Endothelial cell of umbilical vein (primary cell): ENCODE data around the gene GAN. TPM values are rescaled to one million over a fixed set of nuclear protein-coding genes. Genes with fewer than 3 reads are reported as not detected.

Experiments
- BruUV-seq: library from RNA; stranded (reverse); fragments of 400-500 nt; replicated peaks from 2 replicates; lab custom pipeline; 2021; lab: Mats Ljungman, UMichigan
- CTCF ChIA-PET: fragments of 300-600, 350-600 bp; sonication (Branson Sonifier 250); formaldehyde crosslinking; loops from one replicate; lab custom pipeline; 2021; ENCODE audit warnings: antibody characterized with exemption, inconsistent platforms; lab: Charles Lee
- POLR2A ChIA-PET: fragments of 300-600, 350-600 bp; sonication (Branson Sonifier 250); formaldehyde crosslinking; loops from one replicate; lab custom pipeline; 2021; ENCODE audit warnings: antibody characterized with exemption, inconsistent platforms; lab: Charles Lee
- DNase-seq: peaks from one replicate; pipeline ENCODE4 v3.0.0-alpha.2; 2011; ENCODE audit warnings: low read depth, low spot score
- FAIRE-seq: peaks from 2 replicates; lab custom pipeline; 2011; peaks lifted over from hg19 to GRCh38; lab: Jason Lieb, UNC
- H2AFZ ChIP-seq: 2 replicates; pipeline ENCODE4 v1.6.0; 2012; ENCODE audit warnings: low read depth, low read length, control low read depth, inconsistent platforms
- H3K27ac ChIP-seq: 2 replicates; pipeline ENCODE4 v1.5.1; 2011; ENCODE audit warnings: low read depth, mild to moderate bottlenecking, control low read depth, low read length, moderate library complexity; ENCODE audit not compliant: insufficient read depth
- H3K27me3 ChIP-seq, 2 experiments: 2 replicates each; pipeline versions ENCODE4 v1.6.0 to v1.6.1; 2011; ENCODE audit warnings: low read length in 2 of 2, mixed read lengths in 1 of 2; ENCODE audit not compliant: control insufficient read depth in 2 of 2, insufficient read depth in 2 of 2
- H3K36me3 ChIP-seq, 2 experiments: 2 replicates in 1 of 2; 3 replicates in 1 of 2; pipeline ENCODE4 v1.5.1; 2011; ENCODE audit warnings: low read length in 2 of 2, mild to moderate bottlenecking in 1 of 2, moderate library complexity in 1 of 2; ENCODE audit not compliant: control insufficient read depth in 2 of 2, insufficient read depth in 2 of 2; ENCODE audit errors: extremely low read depth in 1 of 2
- H3K4me1 ChIP-seq: 3 replicates; pipeline ENCODE4 v1.5.1; 2011; ENCODE audit warnings: mild to moderate bottlenecking, low read length; ENCODE audit not compliant: control insufficient read depth, insufficient read depth; ENCODE audit errors: extremely low read depth
- H3K4me2 ChIP-seq: 2 replicates; pipeline ENCODE4 v1.6.1; 2011; ENCODE audit warnings: low read length, control low read depth, mixed read lengths; ENCODE audit not compliant: insufficient read depth
- H3K4me3 ChIP-seq, 3 experiments: fragments of 200-600 bp in 1 of 3; sonication (generic), shearing (Covaris generic) in 1 of 3; replicated peaks in 1 of 3; 2 replicates each; pipeline ENCODE4 v1.5.1; 2011 to 2016; ENCODE audit warnings: control low read depth in 3 of 3, low read length in 3 of 3, mild to moderate bottlenecking in 2 of 3, inconsistent platforms in 1 of 3, low read depth in 1 of 3, moderate library complexity in 1 of 3; ENCODE audit not compliant: insufficient read depth in 1 of 3
- H3K79me2 ChIP-seq: 2 replicates; pipeline ENCODE4 v1.6.0; 2012; ENCODE audit warnings: low read length, inconsistent platforms; ENCODE audit not compliant: control insufficient read depth, insufficient read depth
- H3K9ac ChIP-seq: replicated peaks from 2 replicates; pipeline ENCODE3; 2011; ENCODE audit warnings: low read length, control low read depth; ENCODE audit not compliant: insufficient read depth; ENCODE audit errors: extremely low read depth
- H3K9me1 ChIP-seq: replicated peaks from 3 replicates; pipeline ENCODE4 v1.6.0; 2011; ENCODE audit warnings: mild to moderate bottlenecking, low read length; ENCODE audit not compliant: control insufficient read depth, insufficient read depth; ENCODE audit errors: extremely low read depth
- H3K9me3 ChIP-seq: replicated peaks from 2 replicates; pipeline ENCODE4 v1.5.1; 2012; ENCODE audit warnings: low read length, inconsistent platforms; ENCODE audit not compliant: control insufficient read depth, insufficient read depth
- H4K20me1 ChIP-seq: replicated peaks from 2 replicates; pipeline ENCODE3; 2011; ENCODE audit warnings: mild to moderate bottlenecking, low read length; ENCODE audit not compliant: control insufficient read depth, insufficient read depth; ENCODE audit errors: extremely low read depth
- CTCF ChIP-seq, 2 donors: IDR thresholded peaks; 1 replicate in 1 of 2; 2 replicates in 1 of 2; pipeline ENCODE4 v1.5.1; 2011; ENCODE audit warnings: low read length in 2 of 2, mild to moderate bottlenecking in 2 of 2, moderate library complexity in 2 of 2, control low read depth in 1 of 2, inconsistent platforms in 1 of 2, low read depth in 1 of 2; ENCODE audit not compliant: insufficient read depth in 1 of 2; ENCODE audit errors: extremely low read depth in 1 of 2
- EZH2 ChIP-seq: IDR thresholded peaks from 2 replicates; pipeline ENCODE4 v1.6.1; 2012; ENCODE audit warnings: borderline replicate concordance, low read depth, mild to moderate bottlenecking, moderate library complexity, low read length, inconsistent platforms; ENCODE audit not compliant: severe bottlenecking
- FOS ChIP-seq: IDR thresholded peaks from 2 replicates; pipeline ENCODE4 v1.6.1; 2011; ENCODE audit warnings: mild to moderate bottlenecking, low read length, moderate library complexity, borderline replicate concordance; ENCODE audit not compliant: insufficient read depth
- GATA2 ChIP-seq: IDR thresholded peaks from 2 replicates; pipeline ENCODE4 v1.7.0; 2011; ENCODE audit warnings: low read depth, mild to moderate bottlenecking, moderate library complexity, mixed read lengths, low read length; ENCODE audit not compliant: insufficient read length, insufficient read depth
- JUN ChIP-seq: IDR thresholded peaks from 2 replicates; pipeline ENCODE4 v1.6.1; 2011; ENCODE audit warnings: borderline replicate concordance, low read depth; ENCODE audit not compliant: insufficient read length, insufficient read depth
- MAX ChIP-seq: IDR thresholded peaks from 2 replicates; pipeline ENCODE4 v1.6.1; 2011; ENCODE audit not compliant: insufficient read depth, insufficient read length
- MYC ChIP-seq: IDR thresholded peaks from one replicate; pipeline ENCODE4 v1.6.1; 2011; ENCODE audit warnings: mild to moderate bottlenecking, low read depth, low read length
- POLR2A ChIP-seq: IDR thresholded peaks from 2 replicates; pipeline ENCODE4 v1.6.1; 2012; ENCODE audit warnings: low read depth, mild to moderate bottlenecking, control low read depth, low read length
- POLR2AphosphoS5 ChIP-seq: IDR thresholded peaks from 2 replicates; pipeline ENCODE4 v1.6.1; 2012; ENCODE audit warnings: low read depth, mild to moderate bottlenecking, control low read depth, low read length, moderate library complexity; ENCODE audit not compliant: insufficient read depth
- dilution Hi-C: fragments of 300-500 bp; cut with MboI; formaldehyde crosslinking; loops from one replicate; pipeline ENCODE4 v1.15.0; 2019; ENCODE audit warnings: low sequenced_read_pairs; ENCODE audit not compliant: extremely low pct_ligation_motif_present
- intact Hi-C: fragments of 100-400 bp; cut with micrococcal nuclease; formaldehyde crosslinking; loops from one replicate; pipeline ENCODE4 v1.10.0; 2022
- polyA plus RNA-seq, 4 experiments: library from polyadenylated mRNA; depleted of rRNA in 3 of 4; stranded (reverse) in 3 of 4; unstranded in 1 of 4; fragments of >200 nt; gene quantifications; 2 replicates each; pipeline versions ENCODE4 v1.2.1 to v1.2.3, GENCODE V29; 2011 to 2012; ENCODE audit warnings: missing spikeins in 1 of 4
- total RNA-seq: library from RNA; stranded (reverse); gene quantifications from 2 replicates; pipeline ENCODE4 v1.2.3, GENCODE V29; 2021

The GAN gene
- total and polyA plus RNA-seq, 2 donors (not counting 3 experiments of a cell fraction or from before 2014, with no cell fraction given), result 1.8 to 11.1 TPM

DNA sequence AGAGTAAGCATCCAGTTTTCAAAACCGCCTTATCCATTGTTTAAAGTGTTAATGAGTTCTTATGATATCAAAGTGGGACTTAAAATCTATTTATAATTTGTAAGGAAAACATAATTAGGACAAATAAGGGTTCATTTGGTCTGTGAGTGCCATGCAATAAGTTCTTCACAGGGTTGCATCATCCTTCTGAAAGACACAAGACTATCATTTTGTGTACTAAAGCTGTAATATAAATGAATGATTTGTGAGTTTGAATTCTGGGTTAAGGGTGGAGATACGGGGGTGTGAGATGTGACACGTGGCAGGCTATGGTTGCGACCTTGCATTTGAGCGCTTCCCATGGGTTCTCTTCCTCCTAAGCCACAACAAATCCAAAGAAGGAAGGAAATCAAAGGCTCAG is 6.8 kb downstream of the GAN start:
- Histone ChIP-seq H3K27me3 (no peaks in the 10 kb centered on the region), H3K9ac (no peak overlapping the region), H3K9me1 (no peaks in the 10 kb centered on the region), H3K4me3 (no peak overlapping the region), H3K4me1 (no peaks in the 10 kb centered on the region), H4K20me1 (peaks cover 9% of the 10 kb centered on the region), H3K9me3 (no peaks in the 10 kb centered on the region), H2AFZ (no peak overlapping the region), H3K27ac (no peak overlapping the region), H3K79me2 (peaks cover 61% of the 10 kb centered on the region), H3K4me2 (no peak overlapping the region), H3K36me3 (no peaks in the 10 kb centered on the region)
- no peak for DNase-seq
- TF ChIP-seq POLR2AphosphoS5, result no peak
- BruUV-seq, result no TSS peak
- POLR2A ChIA-PET, result no interaction called here
- no peak for FAIRE-seq
- intact Hi-C loops, result no loop called here
- CTCF ChIA-PET, result no interaction called here
- dilution Hi-C loops, result no loop called here

- DNase-seq, result no peak
These were observed 10.0 kb downstream of the GAN start for GRCh38 chr16:81324808-81325207.

More at GRCh38 chr16:81324808-81325207, 10.0 kb downstream of the GAN start:
- Histone ChIP-seq H3K27ac (no peak overlapping the region), H4K20me1 (peaks cover 17% of the 10 kb centered on the region), H3K4me1 (no peaks in the 10 kb centered on the region), H3K36me3 (no peaks in the 10 kb centered on the region), H3K79me2 (peaks cover 53% of the 10 kb centered on the region), H2AFZ (no peak overlapping the region), H3K27me3 (no peaks in the 10 kb centered on the region), H3K9me1 (no peaks in the 10 kb centered on the region), H3K4me2 (no peak overlapping the region), H3K9ac (no peak overlapping the region), H3K4me3 (no peak overlapping the region), H3K9me3 (no peaks in the 10 kb centered on the region)
- dilution Hi-C loops (no loop called here), intact Hi-C loops (no loop called here)
- no peak for TF ChIP-seq GATA2
- TF ChIP-seq POLR2A, result no peak
- TF ChIP-seq EZH2, result no peak
- no peak for TF ChIP-seq CTCF (IDR thresholded peaks at IDR 0.05; ENCODE audit: extremely low read depth in 1 of 2, insufficient read depth in 1 of 2, low read depth in 1 of 2, low read length in 2 of 2)
- TF ChIP-seq FOS, result no peak
- no peak for TF ChIP-seq JUN
- TF ChIP-seq MAX, result no peak
- no peak for TF ChIP-seq MYC
- BruUV-seq, result no TSS peak
- ChIA-PET CTCF (interaction anchor here (0.5 kb wide), 1 partner anchor 87 kb away, joined by 3 read pairs; no protein-coding TSS in a partner anchor), POLR2A (no interaction called here)
- no peak for FAIRE-seq
